Stimulated activated CD4-positive, alpha-beta T cell treated with anti-CD3 and anti-CD28 coated beads, Interleukin-4, amount 100 ng/mL, for 48 hours (primary cell): Measurements from ENCODE around the gene LAMC1.

ENCODE experiments used
- DNase-seq, 2 donors: peaks; one replicate each; pipeline ENCODE4 v3.0.0-alpha.2; 2020; ENCODE audit warnings: low read depth in 2 of 2

The LAMC1 gene

DNA sequence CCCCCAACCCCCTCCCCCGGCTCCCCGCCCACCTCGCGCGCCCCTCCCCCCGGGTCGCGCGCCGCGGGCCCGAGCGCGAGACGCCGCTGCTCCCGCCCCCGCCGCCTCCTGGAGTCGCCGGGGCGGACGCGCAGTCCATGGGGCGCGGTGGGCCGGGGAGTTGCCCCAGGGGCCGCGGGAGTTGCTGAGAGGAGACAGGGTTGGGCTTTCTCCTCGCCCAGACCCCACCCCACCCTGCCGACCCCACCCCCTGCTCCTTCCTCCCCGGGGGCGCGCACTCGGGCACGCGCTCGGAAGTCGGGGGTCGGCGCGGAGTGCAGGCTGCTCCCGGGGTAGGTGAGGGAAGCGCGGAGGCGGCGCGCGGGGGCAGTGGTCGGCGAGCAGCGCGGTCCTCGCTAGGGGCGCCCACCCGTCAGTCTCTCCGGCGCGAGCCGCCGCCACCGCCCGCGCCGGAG lies at the start of gene LAMC1:
Gene LAMC1, plus strand, starts transcription at position 275 of the 455 bp plus-strand sequence. CDS start 297 bp downstream, outside the sequence.
- DNase-seq: no peak

DNA sequence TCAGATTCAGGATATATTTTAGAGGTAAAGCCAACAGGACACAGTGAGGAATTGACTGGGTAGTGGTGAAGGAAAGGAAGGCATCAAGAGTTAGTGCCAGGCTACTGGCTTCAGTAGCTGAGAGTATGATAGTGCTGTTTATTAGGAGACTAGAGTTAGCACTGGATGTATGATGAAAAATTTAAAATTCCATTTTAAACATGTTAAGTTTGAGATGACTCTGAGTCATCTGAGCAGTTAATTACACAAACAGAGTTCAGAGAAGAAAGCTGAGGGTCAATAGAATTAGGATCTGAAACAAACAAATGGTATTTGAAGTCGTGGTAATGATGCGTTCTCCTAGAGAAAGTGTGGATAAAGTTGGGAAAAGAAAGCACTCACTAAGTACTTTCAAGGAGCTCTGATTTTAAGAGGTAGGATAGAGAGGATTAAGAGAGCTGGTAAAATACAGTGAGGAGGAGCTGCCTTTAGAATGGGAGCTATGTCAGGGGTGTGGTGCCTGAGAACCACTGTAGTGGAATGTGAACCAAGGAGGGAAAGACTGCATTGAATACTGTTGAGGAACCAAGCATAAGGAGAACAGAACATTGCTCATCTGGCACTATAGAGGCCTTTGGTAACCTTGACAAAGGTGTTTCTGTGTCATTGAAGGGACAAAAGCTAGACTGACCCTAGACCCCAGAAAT lies 48.6 kb upstream of the LAMC1 start:
- no peak for DNase-seq

DNA sequence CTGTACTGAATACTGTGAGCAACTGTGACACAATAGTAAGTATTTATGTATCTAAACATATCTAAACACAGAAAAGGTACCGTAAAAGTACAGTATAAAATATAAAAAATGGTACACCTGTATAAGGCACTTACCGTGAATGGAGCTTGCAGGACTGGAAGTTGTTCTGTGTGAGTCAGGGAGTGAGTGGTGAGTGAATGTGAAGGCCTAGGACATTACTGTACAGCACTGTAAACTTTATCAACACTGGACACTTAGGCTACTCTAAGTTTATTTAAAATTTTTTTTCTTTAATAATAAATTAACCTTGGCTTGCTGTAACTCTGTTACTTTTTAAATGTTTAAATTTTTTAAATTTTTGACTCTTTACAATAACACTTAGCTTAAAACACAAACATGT lies 45.7 kb upstream of the LAMC1 start:
- no peak for DNase-seq

DNA sequence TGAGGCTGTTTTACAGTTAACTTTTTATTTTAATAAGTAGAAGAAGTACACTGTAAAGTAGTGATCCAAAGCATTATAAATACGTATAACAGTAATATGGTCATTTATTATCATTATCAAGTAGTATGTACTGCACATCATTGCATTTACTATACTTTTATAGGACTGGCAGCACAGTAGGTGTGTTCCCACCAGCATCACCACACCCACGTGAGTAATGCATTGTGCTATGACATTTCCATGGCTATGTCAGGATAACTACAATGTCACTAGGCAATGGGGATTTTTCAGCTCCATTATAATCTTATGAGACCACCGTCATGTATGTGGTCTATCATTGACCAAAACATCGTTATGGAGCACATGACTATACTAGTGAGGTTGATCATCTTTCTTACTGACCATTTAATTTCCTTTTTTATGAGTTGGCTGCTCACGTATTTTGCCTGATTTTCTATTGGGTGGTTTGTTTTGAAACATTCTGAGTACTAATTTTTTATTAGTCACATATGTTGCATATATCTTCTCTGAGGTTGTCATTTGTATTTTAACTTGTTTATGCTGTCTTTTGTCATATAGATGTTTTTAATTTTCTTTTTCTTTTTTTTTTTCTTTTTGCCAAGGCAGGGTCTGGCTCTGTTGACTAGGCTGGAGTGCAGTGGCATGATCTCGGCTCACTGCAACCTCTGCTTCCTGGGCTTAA lies 44.9 kb upstream of the LAMC1 start:
- no peak for DNase-seq

DNA sequence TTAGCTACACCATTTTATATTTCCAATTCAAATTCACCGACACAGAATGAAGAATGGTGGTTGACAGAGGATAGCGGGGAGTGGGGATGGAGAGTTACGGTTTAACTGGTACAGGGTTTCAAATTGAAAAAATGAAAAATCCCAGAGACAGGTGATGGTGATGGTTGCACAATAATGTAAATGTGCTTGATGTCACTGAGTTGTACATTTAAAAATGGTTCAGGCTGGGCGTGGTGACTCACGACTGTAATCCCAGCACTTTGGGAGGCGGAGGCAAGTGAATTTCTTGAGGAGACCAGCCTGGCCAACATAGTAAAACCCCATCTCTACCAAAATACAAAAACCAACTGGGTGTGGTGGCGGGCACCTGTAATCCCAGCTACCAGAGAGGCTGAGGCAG lies 39.1 kb upstream of the LAMC1 start:
- no peak for DNase-seq

DNA sequence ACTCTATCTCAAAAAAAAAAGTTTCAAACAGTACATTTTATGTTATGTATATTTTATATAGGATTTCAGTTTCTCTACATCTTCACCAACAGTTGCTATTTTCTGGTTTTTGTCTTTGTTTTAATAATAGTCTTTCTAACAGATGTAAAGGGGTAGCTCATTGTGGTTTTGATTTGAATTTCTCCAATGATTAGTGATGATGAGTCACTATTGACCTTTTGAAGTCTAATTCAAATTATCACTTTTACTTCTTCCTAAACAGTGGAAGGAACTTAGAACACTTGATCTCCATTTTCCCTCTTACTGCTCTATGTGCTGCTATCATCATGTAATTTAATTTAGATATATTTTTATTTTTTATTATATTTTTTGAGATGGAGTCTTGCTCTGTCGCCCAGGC lies 38.6 kb upstream of the LAMC1 start:
- no peak for DNase-seq

DNA sequence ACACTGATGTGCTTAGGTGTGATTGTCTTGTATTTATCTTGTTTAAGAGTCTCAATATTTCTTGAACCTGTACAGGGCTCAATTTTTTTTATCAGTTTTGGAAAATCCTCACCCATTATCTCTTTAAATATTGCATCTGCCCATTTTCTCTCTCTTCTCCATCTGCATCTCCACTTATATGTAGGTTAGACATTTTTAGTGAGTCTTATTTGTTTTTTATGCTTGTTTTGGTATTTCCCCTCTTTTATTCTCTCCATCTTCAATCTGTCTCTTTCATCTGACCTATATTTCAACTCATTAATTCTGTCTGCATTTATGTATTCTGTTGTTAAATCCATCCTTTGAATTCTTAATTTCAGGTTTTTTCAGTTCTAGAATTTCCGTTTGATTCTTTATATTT lies 37.3 kb upstream of the LAMC1 start:
- DNase-seq: no peak

DNA sequence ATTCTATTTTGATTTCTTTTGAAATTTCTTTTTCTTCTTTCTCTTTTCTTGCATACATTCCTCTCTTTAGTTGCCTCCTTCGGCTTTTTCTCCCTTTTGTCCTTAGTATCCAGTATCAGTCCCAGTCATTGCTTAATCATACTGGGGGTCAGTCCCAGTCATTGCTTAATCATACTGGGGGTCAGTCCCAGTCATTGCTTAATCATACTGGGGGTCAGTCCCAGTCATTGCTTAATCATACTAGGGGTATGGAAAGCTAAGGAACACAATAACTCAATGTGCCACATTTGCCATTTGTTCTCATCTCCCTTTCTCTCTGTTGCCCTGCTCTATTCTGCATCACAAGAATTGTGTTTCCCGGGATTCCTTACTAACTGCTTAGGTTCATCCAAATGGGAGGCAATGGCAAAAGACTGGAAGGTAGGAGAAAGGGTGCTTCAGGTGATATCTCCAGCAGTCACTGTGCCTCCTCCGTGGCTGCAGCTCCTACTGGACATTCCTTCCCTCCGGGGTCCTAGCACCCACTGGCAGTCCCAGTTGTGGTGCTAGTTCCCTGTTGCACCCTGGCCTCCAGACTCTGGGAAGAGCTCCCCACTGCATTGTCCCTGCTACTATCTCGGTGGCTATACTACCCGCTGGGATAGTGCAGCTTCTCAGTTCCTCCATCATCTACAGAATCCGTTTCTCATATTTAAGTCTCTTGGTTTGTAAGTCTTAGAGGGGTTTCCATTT lies 32.6 kb upstream of the LAMC1 start:
- no peak for DNase-seq

DNA sequence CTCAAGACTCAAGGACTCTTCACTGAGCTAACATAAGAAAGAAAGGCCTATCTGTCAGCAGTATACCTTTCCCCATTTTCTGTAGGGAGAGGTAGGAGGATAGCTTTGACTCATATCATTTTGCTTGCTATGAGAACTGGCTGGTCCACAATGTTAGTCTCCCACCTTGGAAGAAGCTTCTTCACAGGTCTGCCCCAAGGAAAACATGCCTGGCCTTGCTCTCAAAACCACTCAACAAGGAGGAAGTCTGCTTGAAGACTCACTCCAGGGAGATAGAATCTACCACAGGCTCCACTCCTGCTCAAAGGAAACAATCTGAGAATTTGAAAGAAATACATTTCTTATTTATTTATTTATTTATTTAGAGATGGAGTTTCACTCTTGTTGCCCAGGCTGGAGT lies 29.5 kb upstream of the LAMC1 start:
- DNase-seq: no peak

DNA sequence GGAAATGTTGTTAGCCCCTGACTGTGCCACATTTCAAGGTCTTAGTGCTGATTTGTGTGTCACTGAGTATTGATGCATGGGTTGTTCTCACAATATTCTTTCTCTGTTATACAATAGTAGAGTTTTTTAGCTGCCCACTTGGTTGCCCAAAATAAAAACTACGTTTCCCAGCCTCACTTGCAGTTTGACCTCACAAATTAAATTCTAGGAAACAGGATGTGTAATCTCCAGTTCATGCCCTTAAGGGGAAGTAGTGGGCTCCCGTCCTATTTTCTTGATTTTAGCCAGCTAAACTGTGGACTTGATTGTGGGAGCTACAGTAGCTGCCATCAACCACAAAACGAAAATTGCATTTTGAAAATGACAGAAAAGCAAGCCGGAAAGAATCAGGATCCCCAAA lies 27.3 kb upstream of the LAMC1 start:
- DNase-seq: no peak

DNA sequence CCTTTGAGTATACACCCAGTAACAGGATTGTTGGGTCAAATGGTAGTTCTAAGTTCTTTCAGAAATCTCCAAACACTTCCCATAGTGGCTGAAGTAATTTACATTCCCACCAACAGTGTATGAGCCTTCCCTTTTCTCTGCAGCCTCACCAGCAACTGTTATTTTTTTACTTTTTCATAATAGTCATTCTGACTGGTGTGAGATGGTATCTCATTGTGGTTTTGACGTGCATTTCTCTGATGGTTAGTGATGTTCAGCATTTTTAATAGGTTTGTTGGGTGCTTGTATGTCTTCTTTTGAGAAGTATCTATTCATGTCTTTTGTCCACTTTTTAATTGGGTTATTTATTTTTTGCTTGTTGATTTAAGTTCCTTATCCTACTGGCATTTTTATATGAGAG lies 26.4 kb upstream of the LAMC1 start:
- DNase-seq: no peak

DNA sequence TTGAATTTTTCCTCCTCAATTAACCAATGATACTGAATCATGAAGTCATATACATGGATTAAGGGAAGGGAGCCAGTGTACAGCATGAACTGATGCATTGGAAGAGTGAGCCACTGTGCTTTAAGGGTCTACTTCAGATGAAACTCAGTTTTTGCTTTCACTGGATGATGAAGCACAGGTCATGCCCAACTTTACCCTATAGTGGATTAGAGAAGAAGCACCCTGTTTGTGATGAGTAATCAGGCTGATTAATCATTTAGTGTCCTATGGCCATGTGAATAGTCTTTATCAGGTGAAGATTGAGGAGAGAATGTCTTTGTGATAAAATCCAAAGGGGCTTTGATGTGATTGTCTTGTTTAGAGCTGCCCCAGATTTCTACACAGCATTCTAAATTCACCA lies 24.7 kb upstream of the LAMC1 start:
- DNase-seq: no peak

DNA sequence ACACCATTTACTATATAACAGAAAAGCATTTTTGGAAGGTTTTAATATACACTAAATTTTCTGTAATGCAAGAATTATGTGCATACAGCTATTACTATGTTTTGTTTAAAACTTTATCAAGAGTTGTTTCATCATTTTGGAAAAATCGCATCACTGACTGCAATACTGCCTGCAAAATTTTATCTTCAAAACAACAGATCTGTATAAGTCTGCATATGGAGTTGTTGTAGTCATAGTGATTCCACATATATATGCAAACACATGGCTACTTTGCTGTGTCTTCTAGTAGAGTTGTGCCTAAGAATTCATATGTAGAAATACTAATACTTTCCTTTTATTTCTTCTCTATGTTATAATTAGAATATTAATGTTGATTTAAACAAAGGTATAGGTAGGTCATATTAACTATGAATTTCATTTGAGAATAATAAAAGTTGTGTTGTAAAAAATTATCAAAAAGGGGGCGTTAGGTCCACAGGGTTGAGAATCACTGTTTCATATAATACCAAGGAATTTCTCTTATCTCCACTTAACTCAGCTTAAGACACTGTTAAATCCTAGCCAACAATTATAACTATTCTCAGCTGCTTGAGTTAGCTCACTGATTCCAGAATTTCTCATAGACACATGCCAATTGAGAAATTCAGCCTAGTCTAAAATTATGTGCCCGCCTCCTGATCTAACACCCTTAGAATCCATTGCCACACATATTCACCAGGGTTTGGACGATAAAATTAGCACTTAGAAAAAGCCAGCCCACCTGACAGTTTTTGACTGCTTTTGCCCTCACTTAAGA lies 22.9 kb upstream of the LAMC1 start:
- DNase-seq: no peak

DNA sequence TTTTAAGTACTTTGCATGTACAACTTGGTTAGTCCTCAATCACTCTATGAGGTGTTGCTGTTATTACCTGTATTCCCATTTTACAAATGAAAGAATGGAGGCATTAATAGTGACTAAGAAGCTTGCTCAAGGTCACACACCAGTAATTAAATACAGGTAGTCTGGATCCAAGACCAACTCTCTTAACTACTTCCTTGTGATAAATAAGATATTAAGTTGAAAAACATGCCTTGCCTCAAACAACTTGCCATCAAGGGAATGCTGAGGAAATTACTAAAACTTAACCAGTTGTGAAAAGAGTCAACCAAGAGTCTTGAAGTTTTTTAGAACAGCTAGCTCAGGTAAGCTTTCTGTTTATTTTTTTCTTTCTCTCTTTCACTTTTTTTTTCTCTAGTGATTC lies 21.0 kb upstream of the LAMC1 start:
- no peak for DNase-seq

DNA sequence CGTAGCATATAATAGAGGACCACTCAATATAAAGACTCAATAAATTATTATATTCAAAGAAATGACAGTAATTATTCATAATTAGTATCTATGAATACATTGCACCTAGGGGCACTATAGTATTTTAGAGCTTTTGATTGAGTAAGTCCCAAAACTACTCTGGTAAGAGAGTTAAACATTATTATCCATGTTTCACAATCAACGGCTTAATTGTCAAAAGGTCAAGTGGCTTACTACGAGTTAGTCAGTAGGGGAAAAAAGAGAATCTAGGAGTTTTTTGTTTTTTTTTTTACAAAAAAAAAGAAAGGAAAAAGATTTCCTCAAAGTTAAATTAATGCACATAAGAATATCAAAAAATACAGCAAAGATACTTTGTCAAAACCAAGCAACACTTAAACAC lies 20.4 kb upstream of the LAMC1 start:
- no peak for DNase-seq

DNA sequence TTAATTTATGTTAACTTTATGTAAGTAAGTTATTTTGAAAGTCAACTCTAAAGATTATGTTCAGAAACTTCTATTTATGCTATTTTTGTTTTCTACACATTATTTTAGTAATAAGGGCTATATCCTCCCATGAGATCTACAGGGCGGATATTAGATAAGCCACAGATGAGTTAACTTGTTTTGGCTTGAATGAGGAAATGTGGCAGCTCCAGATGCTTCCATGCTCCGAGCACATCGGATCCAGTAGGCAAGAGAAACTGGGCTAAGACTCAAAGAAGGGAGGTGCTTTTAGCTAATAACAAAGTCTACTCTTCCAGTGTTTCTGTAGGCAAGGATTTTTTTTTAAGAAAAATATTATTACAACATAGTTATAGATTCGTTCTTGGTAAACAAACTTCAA lies 20.0 kb upstream of the LAMC1 start:
- no peak for DNase-seq

DNA sequence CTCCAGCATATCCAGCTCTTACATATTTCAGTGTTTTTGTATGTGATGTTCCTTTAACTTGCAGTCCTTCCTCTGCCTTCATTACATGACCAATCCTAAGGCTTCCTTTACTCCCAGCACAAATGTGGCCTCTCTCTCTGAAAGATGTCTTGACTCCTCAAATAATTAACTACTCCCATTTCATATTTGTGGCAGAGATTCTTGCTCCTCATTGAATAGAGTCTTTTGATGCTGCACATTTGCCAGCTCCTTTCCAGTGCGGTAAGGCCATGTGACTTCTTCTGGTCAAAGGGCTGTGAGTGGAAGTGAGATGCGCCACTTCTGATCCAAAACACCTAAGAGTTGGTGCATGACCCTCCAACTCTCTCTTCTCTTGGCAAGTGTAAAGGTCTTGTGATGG lies 19.1 kb upstream of the LAMC1 start:
- DNase-seq: no peak

DNA sequence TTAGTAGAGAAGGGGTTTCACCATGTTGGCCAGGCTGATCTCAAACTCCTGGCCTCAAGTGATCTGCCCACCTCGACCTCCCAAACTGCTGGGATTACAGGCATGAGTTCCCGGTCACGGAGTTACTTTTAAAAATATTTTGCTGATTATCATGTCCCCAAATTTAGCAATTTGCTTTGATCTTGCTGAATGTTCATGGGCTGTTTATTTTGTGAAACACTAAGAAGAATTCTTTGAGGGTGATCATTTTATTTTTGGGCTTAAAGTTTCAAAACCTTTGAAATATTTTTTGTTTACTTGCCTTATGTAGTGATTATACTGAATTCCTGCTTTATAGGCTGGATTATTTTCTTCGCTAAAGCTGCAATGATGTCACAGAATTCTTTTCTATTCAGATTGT lies 11.4 kb upstream of the LAMC1 start:
- DNase-seq: no peak

DNA sequence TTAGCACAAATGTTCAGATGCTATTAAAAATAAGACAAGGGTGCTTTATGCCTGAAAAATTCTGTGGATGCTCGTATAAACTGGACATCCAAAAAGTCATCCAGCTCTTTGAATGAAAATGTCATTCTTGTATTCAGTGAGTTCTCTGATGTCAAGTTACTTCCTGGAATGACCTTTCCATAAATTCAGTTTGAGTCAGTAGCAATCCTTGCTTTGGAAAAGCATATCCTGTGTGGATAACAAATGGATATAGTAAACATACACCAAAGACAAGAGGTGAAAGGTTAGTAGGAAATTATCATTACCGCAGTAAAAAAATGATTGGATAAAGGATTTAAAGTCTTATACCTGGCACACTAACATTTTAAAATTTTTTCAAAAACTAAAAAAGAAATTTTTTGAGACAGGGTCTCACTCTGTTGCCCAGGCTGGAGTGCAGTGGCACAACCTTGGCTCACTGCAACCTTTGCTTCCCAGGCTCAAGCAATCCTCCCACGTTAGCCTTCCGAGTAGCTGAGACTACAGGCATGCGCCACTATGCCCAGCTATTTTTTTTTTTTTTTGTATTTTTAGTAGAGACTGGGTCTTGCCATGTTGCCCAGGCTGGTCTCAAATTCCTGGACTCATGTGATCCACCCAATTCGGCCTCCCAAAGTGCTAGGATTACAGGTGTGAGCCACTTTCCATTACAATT lies 10.8 kb upstream of the LAMC1 start:
- no peak for DNase-seq

DNA sequence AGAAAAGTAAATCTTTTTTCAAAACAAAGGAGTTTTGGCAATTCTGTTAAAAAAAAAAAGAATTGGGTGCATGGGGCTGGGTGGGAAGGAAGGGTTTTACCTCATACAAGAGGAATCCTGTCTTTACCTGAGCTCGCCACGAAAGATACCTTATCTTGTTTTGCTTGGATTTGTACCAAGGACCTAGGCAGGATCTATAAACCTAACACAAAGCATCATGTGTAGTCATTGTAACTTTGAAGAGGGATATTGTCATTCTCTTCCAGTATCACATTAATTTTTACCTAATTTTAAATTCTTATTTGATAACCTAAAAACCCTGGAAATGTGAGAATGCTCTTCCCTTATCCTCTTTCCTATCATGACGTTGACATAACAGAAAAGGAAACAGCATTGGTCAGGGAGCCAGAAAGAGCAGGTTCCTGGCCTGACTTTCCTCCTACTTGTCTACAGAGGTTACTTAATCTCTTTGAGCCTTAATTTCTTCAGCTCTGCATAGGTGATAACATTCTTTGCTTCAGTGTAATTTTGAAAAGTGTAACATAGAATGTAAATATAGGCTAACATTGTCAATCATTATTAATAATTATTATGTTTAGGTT lies 4.0 kb upstream of the LAMC1 start:
- no peak for DNase-seq

DNA sequence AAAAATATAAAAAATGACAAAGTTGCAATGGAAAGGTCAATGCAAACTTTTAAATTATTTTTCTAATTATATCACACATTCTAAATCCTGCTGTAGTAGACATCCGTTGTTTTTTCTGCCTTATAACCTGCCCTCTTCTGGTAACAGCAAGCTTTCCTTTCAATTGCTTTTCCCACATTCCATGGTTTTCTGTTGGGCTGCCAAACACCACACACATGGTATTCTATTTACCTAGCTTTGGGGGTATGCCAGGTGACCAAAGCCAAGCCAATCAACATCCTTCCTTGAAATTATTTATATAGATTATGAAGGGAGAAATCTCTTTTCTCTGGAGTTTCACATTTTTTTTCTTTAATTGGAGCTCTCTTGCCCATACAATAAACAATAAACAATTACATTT lies 3.4 kb upstream of the LAMC1 start:
- DNase-seq: no peak
